Activated CD4-positive, alpha-beta T cell treated with anti-CD3 and anti-CD28 coated beads for 24 hours (primary cell): ENCODE measurements around the gene DZANK1.
"Not testable (repeated sequence)": the region's sequence is repeated elsewhere in the genome, so short reads cannot be mapped to it uniquely, and the experiment has no call there.

Experiments
- DNase-seq, 2 donors: peaks; one replicate each; pipeline ENCODE4 v3.0.0-alpha.2; 2020; ENCODE audit warnings: low read depth in 2 of 2

The DZANK1 gene

DNA sequence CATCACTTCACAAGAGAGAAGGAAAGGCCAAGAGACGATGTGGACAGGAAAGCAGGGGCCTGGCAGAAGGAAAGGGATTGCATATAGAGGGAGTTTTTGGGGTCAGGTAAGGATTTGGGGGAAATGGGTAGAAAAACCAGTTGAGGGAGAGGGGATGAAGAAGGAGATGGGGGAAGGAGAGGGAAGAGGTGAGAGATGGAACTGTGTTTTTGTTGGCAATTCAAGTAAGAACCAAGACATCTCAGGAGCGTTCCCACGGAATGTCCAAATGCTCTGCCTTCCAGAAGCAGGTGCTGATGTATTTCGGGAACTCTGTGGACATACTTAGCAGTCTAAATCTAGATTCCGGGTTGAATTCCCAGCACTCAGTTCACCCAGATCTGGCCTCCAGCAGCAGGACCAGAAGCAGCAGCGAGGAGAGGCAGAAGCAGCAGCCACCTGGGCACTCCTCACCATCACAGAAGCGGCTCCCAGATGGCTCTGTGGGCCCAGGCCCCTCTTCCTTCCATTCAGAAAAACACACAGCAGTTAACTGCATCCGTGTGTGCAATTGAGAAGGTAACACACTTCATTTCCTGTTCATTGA, 88.8 kb downstream of the DZANK1 start:
- DNase-seq: no peak

DNA sequence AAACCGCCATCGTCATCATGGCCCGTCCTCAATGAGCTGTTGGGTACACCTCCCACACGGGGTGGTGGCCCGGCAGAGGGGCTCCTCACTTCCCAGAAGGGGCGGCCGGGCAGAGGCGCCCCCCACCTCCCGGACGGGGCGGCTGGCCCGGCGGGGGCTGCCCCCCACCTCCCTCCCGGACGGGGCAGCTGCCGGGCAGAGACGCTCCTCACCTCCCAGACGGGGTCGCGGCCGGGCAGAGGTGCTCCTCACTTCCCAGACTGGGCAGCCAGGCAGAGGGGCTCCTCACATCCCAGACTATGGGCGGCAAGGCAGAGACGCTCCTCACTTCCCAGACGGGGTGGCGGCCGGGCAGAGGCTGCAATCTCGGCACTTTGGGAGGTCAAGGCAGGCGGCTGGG, 91.3 kb downstream of the DZANK1 start:
- not testable (repeated sequence) for DNase-seq

DNA sequence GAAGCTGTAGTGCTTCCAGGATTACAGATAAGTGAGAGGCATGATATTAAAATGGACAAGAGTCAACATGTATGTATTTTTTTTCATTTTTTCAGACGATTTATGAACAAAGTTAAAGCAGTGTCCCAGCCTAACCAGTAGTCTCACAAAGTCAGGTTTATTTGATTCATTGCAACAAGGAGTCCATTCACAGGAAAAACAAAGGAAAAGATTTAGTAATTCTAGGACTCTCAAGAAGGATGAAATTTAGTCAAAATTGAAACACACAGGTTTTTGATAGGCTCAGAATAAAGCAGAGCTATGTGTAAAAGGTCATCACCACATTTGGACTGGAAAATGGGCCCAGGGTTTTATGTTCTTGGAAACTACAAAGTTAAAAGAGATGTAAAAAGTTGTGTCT, 94.5 kb downstream of the DZANK1 start:
- DNase-seq: no peak

DNA sequence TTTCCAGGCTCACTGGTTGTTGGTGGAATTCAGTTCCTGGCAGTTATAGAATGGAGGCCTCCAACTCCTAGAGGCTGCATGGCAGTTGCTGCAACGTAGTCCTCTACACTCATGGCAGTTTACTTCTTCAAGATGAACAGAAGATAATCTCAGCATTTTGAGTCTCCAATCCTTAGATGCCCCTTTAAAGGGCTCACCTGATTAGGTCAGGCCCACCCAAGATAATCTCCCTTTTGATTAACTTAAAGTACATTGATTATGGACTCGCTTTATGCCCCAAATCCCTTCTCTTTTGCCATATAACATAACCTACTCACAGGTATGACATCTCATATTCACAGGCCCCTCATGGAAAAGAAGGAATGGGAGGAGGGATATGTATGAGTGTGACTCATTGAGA, 102.1 kb downstream of the DZANK1 start:
- no peak for DNase-seq

DNA sequence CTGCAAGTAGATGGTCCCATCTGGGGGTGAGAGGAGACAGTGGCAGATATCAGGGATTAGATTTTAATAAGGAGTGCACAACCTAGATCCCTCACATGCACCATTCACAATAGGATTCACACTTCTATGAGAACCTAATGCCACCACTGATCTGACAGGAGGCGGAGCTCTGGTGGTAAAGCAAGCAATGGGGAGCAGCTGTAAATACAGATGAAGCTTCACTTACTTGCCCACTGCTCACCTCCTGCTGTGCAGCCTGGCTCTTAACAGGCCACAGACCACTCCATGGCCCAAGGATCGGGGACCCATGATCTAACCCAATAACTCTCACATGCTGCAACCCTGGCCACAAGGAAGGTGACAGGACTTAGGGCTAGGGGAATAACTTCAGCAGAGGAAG, 103.1 kb downstream of the DZANK1 start:
- DNase-seq: no peak

DNA sequence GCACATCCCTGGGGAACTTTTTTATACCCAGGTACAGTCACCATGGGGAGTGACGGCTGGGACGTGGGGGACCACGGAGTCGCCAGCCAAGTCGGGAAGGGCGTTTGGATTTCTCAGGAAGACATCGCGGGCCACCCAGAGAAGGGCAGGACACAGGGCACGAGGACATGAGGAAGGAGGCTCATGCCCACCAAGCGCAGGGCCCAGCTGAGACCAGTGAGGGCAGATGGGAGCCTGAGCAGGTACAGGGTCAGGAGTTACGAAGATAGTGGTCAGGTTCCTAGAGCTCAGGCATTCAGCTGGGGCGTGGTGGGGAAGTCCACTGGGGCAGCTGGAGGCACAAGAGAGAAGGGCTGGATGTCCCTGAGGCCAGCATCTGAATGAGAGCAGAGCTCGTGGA, 103.9 kb downstream of the DZANK1 start:
- no peak for DNase-seq

DNA sequence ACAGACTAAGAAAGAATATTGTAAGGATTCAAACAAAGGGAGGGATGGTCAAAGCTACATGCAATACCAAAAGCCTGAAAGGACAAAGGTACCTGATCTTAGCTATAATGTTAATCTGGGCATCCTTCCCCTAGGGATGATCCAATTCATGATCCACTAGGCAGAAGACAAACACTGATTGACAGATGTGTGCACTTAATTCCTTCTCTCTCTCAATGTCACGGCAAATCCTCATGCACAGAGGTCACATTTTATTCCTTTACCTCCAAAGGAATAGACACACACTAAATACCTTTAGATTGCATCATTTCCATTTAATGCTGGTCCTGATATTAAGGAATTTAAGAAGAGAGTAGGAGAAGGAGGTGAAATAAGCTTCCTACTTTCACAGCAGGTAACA, 105.2 kb downstream of the DZANK1 start:
- DNase-seq: no peak

DNA sequence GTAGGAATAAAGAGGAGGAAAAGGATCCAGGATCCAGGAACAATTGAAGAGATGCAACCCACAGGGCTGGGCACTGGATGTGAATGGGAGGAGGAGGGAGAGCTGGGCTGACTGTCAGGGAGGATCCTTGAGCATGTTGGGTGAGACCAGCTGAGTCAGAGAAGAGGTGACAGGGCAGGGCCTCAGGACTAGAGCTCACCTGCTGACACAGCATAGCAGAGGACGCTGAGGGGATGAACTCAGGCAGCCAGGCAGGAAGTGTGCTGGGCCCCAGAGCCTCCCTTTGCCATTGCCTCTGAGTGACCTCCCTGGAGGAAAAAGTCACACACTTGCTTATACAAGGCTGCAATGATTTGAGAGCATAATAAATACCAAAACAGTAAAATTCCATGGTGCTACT, 106.2 kb downstream of the DZANK1 start:
- no peak for DNase-seq

DNA sequence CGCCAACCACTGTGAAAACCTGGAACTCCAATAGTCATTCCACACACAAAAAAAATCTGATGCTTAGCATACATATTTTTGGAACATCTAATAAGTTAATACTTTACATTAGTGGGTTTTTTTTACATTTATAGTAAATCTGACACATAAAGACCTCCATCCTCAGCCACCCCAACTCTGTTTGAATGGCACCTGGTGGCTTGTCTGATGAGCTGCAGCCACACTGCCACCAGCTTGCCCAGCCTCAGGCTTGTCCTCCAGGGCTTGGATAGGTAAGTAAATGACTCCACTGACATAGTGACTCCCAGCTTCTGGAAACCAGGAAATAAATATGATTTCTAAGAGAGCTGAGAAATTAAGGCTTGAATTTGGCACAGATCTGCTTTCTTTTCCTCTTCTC, 107.0 kb downstream of the DZANK1 start:
- no peak for DNase-seq

DNA sequence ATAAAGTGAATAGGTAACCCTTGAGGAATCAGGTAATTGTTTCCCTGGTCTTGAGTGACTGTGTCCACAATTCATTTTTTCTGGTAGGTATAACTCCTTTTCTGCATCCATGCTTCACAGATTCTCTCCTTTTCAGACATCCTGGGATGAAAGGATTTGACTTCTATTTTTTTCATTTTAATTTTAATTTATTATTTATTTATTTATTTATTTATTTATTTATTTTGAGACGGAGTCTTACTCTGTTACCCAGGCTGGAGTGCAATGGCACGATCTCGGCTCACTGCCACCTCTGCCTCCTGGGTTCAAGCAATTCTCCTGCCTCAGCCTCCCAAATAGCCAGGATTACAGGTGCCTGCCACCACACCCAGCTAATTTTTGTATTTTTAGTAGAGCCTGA, 117.1 kb downstream of the DZANK1 start:
- DNase-seq: not testable (repeated sequence)
